Measurements from ENCODE around the gene PITHD1. TPM values are rescaled to one million over a fixed set of nuclear protein-coding genes. Genes with fewer than 3 reads are reported as not detected.

PITHD1 gene
- total RNA-seq, 4 donors from 2014 or later, result 46.5 to 71.4 (median 53.4) TPM

DNA sequence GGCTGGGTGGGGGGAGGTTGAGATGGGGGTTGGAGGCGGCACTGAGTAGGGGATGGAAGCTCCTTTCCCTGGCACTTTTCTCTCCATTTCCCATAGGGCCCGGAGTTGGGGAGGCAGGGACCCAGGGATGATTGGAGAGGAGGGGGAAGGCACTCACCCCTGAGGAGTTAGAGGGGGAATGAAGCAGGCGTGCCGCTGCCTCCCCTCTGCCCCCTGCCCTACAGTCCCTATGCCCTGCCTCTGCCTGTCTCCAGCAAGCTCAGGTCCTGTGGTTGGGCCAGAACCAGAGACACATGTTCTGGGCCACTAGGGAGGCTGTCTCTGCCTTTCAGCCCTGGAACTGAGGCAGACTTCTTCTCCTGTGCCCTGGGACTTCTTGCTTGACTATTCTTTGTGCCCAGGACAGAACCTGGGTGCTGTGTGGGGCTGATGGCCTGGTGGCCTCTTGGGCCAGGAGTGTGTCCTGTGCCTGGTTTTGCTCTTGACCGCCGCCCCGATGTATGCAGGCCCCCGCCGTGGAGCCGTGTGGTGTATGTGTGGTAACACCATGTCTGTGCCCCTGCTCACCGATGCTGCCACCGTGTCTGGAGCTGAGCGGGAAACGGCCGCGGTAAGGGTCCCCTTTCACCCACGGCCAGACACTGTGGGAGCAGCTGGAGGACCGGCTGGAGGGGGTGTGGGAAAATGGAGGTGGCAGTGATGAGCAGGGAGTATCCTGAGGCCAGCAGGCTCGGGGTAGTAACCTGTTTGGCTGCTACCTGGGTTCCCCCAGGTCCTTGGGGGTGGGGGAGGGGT is 14.1 kb downstream of the PITHD1 start:
- TF ChIP-seq, protein P1, sequence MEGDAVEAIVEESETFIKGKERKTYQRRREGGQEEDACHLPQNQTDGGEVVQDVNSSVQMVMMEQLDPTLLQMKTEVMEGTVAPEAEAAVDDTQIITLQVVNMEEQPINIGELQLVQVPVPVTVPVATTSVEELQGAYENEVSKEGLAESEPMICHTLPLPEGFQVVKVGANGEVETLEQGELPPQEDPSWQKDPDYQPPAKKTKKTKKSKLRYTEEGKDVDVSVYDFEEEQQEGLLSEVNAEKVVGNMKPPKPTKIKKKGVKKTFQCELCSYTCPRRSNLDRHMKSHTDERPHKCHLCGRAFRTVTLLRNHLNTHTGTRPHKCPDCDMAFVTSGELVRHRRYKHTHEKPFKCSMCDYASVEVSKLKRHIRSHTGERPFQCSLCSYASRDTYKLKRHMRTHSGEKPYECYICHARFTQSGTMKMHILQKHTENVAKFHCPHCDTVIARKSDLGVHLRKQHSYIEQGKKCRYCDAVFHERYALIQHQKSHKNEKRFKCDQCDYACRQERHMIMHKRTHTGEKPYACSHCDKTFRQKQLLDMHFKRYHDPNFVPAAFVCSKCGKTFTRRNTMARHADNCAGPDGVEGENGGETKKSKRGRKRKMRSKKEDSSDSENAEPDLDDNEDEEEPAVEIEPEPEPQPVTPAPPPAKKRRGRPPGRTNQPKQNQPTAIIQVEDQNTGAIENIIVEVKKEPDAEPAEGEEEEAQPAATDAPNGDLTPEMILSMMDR (IDR thresholded peaks at IDR 0.05; ENCODE audit: low read depth), result no peak

- TF ChIP-seq, protein P1 (IDR thresholded peaks at IDR 0.05; ENCODE audit: low read depth), result no peak
Measured at GRCh38 chr1:23793018-23793781, 15.0 kb downstream of the PITHD1 start.

GRCh38 chr1:23793861-23794731 is 15.9 kb downstream of the PITHD1 start:
- TF ChIP-seq, protein P1 (IDR thresholded peaks at IDR 0.05; ENCODE audit: low read depth), result no peak

DNA sequence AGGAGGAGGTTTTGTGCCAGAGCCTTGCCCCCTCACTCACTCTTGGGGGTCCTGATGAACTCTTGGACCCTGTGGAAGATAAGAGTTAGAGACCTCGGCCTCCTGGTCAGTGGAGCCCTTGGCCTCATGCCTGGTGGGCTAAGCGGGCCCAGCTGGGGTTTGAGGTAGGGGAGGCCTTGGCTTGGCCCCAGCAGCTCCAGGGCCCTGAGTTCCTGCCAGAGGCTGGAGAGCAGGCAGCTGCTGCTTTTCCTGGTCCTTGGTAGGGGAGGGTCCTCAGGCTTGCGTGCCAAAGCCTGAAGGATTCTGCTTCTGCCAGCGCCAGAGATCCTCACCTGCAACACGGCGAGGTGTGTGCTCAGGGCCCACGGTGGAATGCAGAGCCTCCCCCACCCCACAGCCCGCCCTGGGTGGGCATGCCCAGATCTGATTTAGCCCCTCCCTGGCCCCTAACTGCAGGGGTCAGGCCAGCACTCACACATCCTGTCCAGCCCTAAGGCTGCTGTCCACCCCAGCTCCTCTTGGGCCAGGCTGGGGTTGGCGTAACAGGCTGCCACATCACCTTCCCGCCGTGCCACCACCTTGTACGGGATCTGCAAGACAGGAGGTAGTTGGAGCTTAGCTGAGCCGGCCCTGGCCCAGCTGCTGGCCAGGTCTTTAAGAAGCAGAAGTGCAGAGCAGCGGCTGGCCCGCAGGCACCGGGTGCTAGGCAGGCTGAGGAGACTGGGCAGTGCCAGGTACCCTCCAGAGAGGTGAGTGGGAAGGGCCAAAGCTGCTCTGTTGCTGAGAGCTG is 17.7 kb downstream of the PITHD1 start:
- TF ChIP-seq, protein P1 (IDR thresholded peaks at IDR 0.05; ENCODE audit: low read depth), result no peak

DNA sequence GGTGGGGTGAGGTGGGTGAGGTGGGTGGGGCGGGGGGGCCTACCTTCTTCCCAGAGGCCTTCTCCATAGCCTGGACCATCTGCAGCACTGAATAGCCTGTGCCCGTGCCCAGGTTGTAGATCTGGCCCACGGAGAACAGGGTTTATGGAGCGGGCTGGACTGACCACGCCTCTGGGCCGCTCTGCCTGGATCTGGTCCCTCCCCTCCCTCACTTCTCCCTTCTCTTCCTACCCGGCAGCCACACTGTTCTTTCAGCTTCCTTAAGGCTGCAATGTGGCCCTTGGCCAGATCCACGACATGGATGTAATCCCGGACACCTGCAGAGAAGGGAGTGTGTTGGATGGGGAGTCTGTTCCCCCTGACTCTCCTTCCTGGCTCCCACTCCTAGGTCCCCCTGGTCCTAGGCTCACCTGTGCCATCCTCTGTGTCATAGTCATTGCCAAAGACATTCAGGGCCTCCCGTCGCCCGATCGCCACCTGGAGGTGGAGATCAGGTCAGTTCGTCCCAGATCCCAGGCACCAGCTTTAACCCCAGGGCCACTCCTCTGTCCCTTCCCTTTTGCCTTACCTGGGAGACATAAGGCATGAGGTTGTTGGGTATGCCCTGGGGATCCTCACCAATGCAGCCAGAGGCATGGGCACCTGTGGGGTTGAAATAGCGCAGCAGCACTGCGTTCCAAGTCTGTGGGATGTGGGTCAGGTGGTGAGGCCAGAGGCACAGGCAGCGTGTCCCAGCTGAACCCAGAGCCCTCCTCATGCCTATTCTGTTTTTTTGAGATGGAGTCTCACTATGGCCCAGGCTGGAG is 18.5 kb downstream of the PITHD1 start:
- TF ChIP-seq, protein P1 (IDR thresholded peaks at IDR 0.05; ENCODE audit: low read depth), result no peak

Data from subcutaneous adipose tissue (tissue), 4 donors.